GM20000 (cell line): Measurements from ENCODE around the gene MMP10.

Experiments used
- DNase-seq: peaks from one replicate; pipeline ENCODE4 v3.0.0; 2012; ENCODE audit warnings: low spot score
- TF ChIP-seq, protein P1 (sequence below): IDR thresholded peaks from 2 replicates; pipeline ENCODE4 v1.5.1; 2012; ENCODE audit warnings: mild to moderate bottlenecking, control low read depth; ENCODE audit errors: extremely low read depth, missing control alignments

The MMP10 gene

GRCh38 chr11:102780491-102780918 is at the start of gene MMP10:
MMP10 (minus strand) TSS chr11:102780628; CDS start chr11:102780591, 37 bp downstream.
- TF ChIP-seq, protein P1, sequence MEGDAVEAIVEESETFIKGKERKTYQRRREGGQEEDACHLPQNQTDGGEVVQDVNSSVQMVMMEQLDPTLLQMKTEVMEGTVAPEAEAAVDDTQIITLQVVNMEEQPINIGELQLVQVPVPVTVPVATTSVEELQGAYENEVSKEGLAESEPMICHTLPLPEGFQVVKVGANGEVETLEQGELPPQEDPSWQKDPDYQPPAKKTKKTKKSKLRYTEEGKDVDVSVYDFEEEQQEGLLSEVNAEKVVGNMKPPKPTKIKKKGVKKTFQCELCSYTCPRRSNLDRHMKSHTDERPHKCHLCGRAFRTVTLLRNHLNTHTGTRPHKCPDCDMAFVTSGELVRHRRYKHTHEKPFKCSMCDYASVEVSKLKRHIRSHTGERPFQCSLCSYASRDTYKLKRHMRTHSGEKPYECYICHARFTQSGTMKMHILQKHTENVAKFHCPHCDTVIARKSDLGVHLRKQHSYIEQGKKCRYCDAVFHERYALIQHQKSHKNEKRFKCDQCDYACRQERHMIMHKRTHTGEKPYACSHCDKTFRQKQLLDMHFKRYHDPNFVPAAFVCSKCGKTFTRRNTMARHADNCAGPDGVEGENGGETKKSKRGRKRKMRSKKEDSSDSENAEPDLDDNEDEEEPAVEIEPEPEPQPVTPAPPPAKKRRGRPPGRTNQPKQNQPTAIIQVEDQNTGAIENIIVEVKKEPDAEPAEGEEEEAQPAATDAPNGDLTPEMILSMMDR, result peak; percentile 10
- DNase-seq, result no peak

DNA sequence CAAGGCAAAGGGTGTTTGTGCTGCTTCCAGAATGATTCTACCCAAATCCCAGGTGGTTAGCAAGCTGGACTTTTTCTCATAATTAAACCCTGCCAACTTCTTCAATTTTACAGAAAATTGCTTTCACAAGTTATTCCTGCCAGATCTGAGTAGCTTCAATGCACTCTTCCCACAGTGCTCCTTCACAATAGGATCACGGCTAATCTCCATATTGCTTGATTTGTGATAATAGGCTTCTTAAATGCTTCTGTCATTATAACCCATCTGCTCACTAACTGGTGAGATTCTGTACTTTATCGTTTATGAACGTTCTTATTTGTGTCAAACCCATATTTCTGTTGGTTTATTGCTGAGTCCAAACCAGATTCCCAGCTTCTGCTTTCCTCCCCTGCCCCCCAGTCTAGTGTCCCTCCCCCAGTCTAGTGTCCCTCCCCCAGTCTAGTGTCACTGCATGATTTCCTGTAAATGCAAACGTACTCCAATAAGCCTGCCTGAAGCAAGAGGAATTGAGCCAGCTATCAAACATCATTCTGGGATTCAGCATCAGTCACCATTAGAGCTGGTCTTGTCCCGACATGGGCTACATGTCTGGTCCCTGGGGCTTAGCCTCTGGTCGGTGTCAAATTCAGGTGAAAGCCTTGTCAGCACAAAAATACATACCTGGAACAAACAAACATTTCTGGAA is 49.0 kb upstream of the MMP10 start:
- TF ChIP-seq, protein P1, result no peak
- no peak for DNase-seq

- no peak for DNase-seq
- TF ChIP-seq, protein P1, result no peak
These were observed 44.1 kb upstream of the MMP10 start for GRCh38 chr11:102824556-102824955.

DNA sequence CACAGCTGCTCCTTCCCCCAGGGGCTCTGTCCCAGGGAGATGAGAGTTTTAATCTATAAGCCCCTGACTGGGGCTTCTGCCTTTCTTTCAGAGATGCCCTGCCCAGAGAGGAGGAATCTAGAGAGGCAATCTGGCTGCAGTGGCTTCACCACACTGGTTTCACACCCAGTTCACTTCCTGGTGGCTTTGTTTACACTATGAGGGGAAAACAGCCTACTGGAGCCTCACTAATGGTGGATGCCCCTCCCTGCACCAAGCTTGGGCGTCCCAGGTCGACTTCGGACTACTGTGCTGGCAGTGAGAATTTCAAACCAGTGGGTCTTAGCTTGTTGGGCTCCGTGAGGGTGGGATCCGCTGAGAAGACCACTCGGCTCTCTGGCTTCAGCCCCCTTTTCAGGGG is 39.1 kb upstream of the MMP10 start:
- no peak for DNase-seq

DNA sequence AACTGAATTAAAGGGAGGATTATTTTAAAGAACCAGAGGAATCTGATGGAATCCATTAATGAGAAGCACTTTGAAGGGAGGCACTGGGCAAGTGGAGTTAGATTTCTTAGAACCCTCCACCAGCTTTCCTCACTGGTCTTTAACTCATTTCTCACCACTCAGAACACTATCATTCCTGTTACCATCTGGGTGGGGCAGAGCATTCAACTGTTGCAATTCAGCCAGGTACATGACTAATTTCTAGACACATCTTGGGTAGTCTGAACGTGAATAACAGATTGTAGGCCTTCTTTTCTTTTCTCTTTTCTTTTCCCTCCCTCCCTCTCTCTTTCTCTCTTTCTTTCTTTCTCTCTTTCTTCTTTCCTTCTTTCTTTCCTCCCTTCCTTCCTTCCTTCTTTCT is 33.1 kb upstream of the MMP10 start:
- TF ChIP-seq, protein P1, result no peak

More for the DNA sequence above, 39.1 kb upstream of the MMP10 start:
- TF ChIP-seq, protein P1, result no peak

GRCh38 chr11:102812188-102812587 is 31.8 kb upstream of the MMP10 start:
- no peak for DNase-seq
- TF ChIP-seq, protein P1, result no peak

More for the DNA sequence above, 33.1 kb upstream of the MMP10 start:
- no peak for DNase-seq

- DNase-seq, result no peak
- TF ChIP-seq, protein P1, result no peak
These were observed 30.7 kb upstream of the MMP10 start for GRCh38 chr11:102810950-102811660.
